T1000 (cell line): ENCODE results near the gene TNRC18.
"Not testable (repeated sequence)": the region's sequence is repeated elsewhere in the genome, so short reads cannot be mapped to it uniquely, and the experiment has no call there.

Experiments used
- DNase-seq: peaks from one replicate; lab custom pipeline; 2025; ENCODE audit warnings: mixed read lengths; lab: John Stamatoyannopoulos, UW

TNRC18 gene, protein sequence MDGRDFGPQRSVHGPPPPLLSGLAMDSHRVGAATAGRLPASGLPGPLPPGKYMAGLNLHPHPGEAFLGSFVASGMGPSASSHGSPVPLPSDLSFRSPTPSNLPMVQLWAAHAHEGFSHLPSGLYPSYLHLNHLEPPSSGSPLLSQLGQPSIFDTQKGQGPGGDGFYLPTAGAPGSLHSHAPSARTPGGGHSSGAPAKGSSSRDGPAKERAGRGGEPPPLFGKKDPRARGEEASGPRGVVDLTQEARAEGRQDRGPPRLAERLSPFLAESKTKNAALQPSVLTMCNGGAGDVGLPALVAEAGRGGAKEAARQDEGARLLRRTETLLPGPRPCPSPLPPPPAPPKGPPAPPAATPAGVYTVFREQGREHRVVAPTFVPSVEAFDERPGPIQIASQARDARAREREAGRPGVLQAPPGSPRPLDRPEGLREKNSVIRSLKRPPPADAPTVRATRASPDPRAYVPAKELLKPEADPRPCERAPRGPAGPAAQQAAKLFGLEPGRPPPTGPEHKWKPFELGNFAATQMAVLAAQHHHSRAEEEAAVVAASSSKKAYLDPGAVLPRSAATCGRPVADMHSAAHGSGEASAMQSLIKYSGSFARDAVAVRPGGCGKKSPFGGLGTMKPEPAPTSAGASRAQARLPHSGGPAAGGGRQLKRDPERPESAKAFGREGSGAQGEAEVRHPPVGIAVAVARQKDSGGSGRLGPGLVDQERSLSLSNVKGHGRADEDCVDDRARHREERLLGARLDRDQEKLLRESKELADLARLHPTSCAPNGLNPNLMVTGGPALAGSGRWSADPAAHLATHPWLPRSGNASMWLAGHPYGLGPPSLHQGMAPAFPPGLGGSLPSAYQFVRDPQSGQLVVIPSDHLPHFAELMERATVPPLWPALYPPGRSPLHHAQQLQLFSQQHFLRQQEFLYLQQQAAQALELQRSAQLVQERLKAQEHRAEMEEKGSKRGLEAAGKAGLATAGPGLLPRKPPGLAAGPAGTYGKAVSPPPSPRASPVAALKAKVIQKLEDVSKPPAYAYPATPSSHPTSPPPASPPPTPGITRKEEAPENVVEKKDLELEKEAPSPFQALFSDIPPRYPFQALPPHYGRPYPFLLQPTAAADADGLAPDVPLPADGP (N-terminal part only)

DNA sequence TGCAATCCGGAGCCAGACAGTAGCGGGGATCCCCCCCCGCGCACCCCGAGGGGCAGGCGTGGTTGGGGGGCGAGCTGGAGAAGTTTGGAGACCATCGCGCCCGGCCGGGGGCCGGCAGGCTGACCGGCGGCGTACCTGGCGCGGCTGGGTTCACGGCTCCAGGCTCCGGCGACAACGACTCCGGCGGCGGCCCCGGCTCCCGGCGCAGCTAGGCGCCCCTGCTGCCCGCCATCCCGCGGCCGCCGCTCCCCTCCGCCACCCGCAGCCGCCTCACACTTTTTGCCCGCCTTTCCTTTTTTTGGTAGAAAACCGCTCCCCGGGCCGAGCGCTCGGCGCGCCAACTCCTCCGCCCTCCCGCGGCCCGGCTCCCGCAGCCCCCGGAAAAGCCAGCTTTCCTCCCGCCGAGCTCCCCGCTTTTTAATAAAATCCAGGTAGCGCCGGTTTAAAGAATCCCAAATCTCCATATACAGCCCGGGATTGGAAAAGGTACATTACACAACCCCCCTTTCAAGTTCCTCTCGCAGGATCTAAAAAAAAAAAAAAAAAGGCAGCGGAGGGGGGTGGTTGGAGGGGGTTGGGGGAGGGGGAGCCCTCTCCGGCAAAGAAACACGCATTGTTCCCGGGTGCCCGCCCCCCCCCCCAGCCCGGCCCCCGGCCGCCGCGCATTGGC lies at the start of gene TNRC18:
TNRC18 (minus strand) TSS at position 529 of the 670 bp plus-strand sequence. CDS start 2,588 bp downstream, outside the sequence.
- no peak for DNase-seq

DNA sequence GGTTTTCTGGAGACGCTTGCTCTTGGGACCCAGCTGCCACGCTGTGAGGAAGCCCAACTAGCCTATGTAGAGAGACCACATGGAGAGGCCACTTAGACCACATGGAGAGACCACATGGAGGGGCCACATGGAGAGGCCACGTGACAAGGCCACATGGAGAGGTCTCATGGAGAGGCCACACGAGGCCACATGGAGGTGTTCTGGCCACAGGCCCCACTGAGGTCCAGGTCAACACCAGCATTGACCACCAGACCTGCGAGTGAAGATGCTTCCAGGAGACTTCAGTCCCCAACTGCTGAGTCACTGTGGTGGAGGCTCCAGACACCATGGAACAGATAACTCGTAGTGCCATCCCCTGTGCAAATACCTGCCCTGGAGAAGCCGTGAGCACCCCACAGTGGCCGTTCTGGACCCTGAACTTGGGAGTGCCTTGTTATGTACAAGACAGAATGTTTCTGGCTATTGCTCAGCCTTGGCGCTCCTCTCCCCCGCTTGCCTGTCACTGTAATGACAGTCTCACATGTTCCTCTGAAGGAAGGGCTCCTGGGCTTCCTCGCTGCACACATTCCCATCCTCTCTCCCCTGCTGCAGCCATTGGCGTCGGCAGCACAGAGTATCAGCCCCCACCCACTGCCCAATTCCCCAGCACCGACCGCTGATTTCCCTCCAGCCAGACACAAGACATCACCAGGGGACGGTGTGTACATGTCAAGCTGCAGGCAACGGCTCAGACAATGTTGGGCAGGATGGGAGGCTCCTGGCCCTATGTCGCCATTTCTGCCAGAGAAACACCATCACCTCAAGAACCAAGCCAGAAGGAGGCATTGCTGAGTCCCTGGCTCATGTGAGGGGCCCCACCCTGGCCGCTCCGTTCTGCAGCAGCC lies 49.0 kb upstream of the TNRC18 start:
- DNase-seq: no peak

DNA sequence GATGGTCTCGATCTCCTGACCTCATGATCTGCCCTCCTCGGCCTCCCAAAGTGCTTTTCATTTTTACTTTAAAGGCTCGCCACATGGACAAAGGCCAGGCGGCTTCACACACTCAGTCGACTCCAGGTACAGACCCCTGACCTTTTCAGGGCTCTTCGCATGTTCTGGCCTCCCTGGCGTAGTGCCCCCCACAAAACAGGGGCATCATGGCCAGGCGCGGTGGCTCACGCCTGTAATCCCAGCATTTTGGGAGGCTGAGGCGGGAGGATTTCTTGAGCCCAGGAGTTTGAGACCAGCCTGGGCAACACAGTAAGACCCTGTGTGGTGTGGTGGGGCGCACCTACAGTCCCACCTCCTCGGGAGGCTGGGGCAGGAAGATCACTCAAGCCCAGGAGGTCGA lies 48.0 kb upstream of the TNRC18 start:
- DNase-seq: not testable (repeated sequence)

DNA sequence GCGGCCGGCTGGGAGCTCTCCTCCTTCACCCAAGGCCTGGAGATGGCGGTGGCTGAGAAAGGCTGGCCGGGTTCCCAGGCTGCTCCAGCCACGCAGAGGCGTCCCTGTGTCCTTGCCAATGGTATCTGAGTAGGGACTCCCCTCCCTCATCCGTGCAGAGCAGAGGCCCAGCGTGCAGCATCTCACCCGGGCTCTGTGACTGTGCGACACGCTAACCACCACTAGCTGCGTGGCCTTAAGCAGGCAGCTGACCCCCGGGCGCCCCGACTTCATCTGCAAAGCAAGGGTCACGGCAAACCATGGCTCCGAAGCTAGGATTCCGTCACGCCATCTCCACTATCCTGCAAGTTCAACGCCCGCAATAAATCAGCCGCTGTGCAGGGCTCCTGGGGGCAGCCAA lies 47.2 kb upstream of the TNRC18 start:
- DNase-seq: no peak

DNA sequence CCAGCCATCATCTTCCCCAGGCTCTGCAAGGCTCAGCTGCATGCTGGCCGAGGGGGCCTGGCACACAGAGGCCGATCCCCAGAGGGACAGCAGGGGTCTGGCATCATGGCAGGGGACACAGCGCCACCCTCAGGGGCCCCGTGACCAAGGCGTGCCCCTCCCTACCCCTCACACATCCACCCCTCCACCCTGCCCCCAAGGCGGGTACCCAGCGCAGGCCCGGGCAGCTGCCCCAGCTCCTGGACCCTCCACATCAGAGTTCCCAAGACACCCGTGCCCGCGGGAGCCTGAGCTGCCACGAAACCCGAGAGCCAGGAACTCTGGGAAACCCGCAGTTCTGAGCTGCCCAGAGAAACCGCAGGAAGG lies 46.5 kb upstream of the TNRC18 start:
- no peak for DNase-seq

DNA sequence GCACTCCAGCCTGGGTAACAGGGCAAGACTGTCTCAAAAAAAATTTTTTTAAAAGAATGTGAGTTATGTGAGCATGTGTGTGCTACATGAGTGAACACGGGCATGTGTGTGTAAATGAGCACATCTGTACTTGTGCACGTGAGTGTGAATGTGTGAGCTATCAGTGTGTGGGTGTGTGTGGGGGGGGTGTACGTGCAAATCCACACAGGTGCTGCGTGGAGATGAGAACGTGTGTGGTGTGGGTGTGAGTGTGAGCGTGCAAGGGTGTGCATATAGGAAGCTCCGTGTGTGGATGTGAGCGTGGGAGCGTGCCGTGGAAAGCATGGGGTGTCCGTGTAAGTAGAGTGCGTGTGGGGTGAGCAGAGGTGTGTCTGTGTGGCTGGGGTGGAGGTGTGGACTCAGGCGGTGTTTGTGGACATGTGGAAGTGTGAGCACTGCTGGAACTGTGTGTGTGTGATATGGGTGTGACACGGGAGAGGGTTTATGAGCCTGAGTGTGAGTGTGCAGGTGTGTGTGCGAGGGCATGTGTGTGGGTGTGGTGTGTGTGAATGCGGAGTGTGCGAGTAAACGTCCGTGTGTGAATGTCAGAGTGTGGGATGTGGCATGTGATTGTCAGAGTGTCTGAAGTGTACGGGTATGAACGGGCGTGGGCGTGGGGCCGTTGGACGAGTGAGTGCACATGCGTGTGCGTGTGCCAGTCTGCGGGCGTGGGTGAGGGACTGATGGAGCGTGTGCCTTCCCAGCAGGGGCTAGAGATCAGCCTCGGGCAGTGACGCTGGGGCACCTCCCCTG lies 45.9 kb upstream of the TNRC18 start:
- DNase-seq: no peak

DNA sequence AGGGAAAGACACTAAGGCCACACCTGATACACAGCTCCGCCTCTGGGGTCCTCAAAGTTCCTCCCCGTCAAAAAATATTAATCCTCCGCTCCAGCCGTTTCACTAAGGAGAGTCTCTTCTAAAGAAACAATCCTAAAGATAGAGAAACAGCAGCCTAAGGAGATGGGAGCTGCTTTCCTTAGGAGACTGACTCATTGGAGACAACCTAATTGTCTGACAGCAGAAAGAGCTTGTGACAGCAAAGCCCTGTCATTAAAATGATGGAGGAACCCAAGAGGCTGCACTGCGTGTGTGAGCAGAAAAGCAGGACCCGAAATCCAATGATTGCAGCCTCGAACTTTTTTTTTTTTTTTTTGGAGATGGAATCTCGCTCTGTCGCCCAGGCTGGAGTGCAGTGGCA lies 44.0 kb upstream of the TNRC18 start:
- no peak for DNase-seq

DNA sequence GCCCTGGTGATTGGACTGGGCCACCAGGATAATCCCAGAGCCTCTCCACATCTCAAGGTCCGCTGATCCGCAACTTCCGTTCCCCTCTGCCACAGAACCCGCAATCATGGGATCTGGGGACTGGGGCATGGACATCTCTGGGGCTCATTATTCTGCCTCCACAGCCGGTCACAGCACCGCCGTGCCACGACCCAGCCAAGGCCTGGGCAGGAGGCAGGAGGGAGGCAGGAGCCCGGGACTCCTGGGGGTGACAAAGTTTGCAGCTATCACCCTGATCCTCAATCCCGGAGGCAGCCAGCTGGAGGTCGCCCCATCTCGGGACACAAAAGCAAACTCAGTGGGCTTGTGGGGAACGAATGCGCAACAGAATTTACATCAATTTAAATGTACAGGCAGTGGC lies 42.9 kb upstream of the TNRC18 start:
- DNase-seq: no peak

DNA sequence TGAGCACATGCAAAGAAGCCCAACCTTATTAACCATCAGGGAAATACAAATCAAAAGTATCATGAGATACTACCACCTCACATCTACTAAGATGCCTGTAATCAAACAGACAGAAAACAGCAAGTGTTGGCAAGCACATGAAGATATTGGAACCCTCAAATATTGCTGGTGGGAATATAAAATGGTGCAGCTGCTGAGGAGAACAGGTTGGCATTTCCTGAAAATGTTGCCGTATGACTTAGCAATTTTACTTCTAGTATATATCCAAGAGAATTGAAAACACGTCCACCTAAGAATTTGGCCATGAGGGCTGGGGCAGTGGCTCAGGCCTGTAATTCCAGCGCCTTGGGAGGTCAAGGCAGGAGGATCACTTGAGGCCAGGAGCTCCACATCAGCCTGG lies 39.4 kb upstream of the TNRC18 start:
- DNase-seq: no peak

DNA sequence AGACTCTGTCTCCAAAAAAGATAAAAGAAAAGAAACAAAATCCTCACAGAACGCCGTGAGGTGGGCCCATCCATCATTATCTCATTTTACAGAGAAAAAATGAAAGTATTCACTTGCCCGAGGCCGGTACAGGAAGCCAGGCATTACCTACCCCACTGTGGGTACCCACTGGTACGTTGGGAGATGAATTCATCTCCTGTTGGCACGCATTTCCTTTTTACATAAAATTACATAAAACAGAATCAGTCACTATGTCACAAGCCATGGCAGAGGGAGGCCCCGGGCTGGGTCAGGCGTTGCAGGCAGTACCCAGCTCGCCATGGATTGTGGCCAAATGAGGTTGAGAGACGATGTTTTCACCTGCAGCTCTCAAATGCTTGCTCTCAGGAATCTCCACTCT lies 38.6 kb upstream of the TNRC18 start:
- DNase-seq: no peak

DNA sequence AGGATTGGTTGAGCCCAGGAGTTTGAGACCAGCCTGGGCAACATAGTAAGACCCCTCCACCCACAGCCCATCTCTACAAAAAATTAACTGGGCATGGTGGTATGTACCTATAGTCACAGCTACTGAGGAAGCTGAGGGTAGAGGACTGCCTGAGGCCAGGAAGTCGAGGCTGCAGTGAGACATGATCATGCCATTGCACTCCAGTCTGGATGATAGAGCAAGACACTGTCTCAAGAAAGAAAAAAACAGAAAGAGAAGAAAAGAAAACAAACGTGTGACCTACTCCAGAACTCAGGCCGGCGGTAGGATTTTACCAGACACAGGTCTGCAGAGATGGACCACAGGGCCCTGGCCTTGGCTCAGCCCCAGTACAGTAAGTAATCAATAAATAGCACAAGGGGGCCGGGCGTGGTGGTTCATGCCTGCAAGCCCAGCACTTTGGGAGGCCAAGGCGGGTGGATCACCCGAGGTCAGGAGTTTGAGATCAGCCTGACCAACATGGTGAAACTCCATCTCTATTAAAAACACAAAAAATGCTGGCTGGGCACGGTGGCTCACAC lies 35.4 kb upstream of the TNRC18 start:
- no peak for DNase-seq

DNA sequence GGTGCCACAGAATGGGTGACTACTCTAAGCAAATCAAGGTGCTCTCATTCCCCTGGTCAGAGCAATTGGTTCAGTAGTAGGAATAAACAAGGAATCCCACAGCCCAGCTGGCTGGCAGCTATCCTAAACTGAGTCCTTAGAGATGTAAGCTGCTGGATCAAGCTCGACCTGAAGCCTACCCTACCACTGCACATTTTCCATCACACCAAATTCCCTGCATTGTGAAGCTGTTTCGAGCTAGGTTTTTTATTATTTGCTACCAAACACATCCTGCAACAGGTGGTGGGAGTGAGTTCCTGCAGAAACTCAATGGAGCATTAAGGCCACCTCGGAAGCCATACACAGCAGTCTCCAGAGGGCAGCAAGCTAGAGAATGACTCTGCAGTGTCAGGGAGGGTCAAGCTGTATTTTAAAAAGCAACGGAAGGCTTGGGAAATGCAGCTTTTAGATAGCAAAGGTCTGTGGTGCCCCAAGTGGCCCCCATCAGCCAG lies 33.7 kb upstream of the TNRC18 start:
- DNase-seq: no peak

DNA sequence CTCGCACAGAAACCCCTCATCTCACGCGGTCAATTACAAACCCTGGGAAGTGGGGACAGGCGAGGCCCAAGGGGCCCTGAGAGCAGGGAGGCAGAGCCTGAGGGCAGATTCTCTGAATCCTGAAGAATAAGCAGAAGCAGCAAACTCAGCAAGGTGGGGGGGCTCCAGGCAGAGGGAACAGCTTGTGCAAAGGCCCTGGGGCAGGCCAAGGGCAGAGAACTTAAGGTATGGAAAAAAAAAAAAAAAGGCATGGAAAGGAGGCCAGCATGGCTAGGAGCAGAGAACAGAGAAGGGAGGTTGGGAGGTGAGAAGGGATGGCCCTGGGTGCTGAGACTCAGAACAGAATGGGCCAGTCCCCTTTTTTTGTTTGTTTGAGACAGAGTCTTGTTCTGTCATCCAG lies 32.8 kb upstream of the TNRC18 start:
- no peak for DNase-seq

DNA sequence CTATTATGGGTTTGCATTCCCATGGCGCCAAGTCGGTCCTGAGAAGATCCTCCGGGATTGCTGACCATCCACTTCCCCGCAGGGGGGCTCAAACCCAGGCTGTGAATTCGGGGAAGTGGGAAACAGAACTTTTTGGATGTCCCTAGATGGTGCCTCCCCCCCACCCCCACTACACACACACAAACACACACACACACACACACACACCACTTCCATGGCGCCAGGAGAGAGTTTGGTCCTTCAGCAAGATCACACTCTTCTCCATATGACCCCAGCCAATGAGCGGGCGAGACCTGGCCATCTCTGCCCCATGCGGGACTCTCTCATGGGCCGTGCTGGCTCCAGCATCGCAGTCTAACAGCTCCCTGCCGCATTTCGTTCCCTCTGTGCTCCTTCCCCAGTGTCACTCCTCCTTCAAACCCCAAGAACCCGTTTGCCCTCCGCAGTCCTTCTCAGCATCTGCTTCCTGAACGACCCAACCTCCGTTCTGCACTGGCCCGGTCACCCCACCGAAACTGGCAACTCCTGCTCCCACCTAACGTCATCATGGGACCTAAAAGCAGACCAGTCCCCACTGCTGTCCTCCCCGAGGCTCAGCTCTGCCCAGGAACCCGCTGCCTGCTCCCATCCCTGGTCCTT lies 32.1 kb upstream of the TNRC18 start:
- no peak for DNase-seq

DNA sequence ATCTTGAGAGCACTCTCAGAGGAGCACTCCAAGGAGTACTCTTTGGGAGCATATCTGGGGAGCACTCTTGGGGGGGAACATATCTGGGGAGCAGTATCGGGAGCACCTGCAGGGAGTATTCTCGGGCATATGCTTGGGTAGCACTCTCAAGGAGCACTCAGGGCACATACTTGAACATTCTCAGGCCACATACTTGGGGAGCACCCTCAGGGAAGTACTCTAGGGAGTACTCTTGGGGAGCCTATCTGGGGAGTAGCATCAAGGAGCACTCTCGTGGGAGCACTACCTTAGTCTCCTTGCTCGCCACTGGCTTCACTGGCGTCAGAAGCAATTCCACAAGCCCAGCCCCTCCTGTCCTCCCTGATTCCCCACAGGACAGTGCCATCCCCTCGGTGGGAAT lies 31.5 kb upstream of the TNRC18 start:
- DNase-seq: no peak

DNA sequence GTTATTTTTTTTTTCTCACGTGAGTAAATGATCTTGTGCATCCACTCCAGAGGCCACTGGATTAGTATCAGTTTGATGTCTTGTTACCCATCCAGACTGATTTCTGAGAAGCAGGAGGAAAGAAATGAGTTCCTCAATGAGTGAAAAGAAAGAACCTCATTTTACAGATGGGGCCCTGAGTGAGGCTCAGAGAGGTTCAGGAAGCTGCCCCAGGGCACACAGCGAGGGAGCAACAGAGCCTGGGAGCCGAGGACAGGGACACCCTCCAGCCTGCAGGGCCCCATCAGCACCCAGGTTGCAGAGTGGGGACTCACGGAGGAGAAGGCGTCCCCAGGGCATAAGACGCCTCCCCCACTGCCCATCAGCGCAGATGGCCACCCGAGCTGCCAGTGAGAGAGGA lies 30.9 kb upstream of the TNRC18 start:
- no peak for DNase-seq

DNA sequence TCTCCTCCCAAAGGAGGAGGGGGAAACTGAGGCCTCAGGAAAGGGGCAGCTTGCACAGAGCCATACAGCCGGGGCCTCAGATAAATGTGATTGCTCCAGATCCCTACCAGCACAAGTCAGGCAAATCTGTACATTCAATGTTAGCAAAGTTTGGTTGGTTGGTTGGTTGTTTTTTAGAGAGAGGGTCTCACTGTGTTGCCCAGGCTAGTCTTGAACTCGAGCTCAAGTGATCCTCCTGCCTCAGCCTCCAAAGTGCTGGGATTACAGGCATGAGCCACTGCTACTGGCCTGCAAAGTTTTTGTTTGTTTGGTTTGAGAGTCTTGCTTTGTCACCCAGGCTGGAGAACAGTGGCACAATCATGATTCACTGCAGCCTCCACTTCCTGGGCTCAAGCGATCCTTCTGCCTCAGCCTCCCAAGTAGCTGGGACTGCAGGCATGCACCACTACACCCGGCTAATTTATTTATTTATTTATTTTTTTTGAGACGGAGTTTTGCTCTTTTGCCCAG lies 30.0 kb upstream of the TNRC18 start:
- DNase-seq: no peak

DNA sequence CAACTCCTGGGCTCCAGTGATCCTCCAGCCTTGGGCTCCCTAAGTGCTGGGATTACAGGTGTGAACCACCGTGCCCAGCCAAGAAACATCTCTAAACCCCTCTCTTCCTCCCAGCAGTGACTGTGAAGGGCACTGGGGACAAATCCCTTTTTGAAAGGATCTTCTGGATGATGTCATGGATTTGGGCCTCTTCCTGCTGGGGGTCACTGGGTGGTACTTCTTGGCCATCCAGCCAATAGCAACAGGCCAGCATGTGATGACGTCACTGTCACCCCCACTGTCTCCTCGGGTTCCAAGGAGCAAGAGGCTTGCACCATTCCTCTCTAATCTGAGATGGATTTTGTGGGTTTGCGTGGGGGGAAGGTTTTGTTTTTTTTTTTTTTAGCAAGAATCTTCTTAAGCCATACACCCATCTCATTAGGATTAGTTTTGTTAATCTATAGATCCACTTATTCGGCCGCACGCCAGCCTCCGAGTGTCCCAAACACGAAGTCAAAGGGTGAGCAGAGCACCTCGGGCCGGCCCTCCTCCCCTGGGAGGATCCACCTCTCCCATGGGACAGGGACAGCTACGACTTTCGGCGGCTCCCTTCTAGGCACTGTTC lies 29.4 kb upstream of the TNRC18 start:
- peak; percentile 41 for DNase-seq

DNA sequence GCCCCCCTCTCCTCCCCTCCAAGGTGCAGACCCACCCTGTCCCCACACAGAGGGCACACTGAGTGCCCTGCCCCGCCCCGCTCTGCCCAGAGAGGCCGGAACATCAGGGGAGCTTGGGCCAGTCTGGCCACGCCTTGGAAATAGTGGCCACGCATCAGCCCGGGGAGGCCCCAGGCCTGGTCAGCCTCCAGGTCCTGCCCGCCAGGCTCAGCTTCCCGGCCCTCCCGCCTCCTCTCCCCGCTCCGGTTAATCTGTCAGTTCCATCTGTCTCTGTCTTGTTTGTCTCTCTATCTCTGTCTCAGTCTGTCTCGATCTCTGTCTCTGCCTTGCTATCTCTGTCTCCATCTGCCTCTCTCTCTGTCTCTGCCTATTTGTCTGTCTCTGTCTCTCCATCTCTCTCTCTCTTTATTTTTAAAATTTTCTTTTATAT lies 28.9 kb upstream of the TNRC18 start:
- DNase-seq: no peak
